ENCODE results near the gene NR1I3.
"Not testable (repeated sequence)": the region's sequence is repeated elsewhere in the genome, so short reads cannot be mapped to it uniquely, and the experiment has no call there.

NR1I3 gene

GRCh38 chr1:161244888-161245287 lies 6.9 kb upstream of the NR1I3 start:
- no peak for FAIRE-seq

- no peak for FAIRE-seq
Measured at GRCh38 chr1:161242313-161242712, 4.3 kb upstream of the NR1I3 start.

- FAIRE-seq = no peak
Measured at GRCh38 chr1:161241682-161242081, 3.7 kb upstream of the NR1I3 start.

GRCh38 chr1:161235957-161236775 lies 1.8 kb downstream of the NR1I3 start:
- no peak for FAIRE-seq

- FAIRE-seq = no peak
Measured at GRCh38 chr1:161233102-161233501, 4.9 kb downstream of the NR1I3 start.

DNA sequence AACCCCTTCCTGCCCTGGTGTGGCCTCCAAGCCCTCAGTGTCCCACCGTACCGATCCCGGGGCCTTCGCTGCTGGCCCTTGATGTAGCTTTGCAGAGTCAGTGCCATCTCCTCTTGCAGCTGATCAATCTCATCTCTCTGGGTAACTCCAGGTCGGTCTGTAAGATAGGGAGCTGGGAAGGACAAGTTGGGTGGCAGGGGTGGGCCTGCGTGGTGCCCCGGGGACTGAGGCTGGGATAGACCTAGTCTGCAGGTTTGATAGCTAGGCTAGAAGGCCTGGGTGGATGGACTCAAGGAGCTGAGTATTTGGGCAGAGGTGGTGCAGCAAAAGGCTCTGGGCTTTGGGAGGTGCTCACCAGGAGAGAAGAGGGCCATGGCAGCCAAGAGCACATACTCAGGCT lies 7.2 kb downstream of the NR1I3 start:
- FAIRE-seq = no peak

DNA sequence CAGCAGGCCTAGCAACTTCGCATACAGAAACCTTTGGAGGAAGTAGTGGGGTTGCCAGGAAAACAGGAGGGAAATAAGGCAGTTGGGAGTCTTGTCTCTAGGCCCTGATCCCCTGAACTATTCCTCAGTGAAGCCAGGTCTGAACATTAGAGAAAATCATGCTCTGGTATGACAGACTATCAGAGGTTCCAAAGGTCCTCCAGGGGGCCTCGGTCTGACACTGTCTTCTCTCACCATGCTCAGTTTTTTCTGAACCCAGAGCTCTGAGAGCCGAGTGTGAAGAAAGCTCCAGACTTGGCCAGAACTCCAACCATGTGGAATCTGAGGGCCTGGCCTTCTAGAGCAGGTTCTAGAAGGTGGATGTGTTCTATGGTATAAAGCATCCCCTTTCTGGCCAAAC lies 8.1 kb downstream of the NR1I3 start:
- no peak for FAIRE-seq

GRCh38 chr1:161228032-161228431 lies 10.0 kb downstream of the NR1I3 start:
- FAIRE-seq = no peak

GRCh38 chr1:161227196-161227871 lies 10.7 kb downstream of the NR1I3 start:
- peak; percentile 37 for FAIRE-seq

GRCh38 chr1:161226759-161227158 lies 11.2 kb downstream of the NR1I3 start:
- no peak for FAIRE-seq

DNA sequence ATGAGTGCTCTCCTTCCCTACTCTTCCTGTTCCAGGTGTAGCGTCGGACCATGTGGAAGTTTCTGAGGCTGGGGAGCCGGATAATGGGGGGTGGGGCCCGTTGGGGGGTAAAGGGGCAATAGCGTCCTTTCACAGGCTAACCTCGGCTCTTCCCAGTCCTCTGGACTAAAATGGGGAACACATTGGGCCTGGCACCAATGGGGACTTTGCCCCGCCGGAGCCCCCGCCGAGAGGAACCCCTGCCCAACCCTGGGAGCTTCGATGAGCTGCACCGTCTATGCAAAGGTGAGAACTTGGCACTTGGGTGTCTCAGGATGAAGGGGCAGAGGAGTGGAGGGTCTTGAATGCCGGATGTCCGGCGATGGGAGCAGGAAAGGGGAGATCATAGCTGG lies 11.7 kb downstream of the NR1I3 start:
- FAIRE-seq = no peak

DNA sequence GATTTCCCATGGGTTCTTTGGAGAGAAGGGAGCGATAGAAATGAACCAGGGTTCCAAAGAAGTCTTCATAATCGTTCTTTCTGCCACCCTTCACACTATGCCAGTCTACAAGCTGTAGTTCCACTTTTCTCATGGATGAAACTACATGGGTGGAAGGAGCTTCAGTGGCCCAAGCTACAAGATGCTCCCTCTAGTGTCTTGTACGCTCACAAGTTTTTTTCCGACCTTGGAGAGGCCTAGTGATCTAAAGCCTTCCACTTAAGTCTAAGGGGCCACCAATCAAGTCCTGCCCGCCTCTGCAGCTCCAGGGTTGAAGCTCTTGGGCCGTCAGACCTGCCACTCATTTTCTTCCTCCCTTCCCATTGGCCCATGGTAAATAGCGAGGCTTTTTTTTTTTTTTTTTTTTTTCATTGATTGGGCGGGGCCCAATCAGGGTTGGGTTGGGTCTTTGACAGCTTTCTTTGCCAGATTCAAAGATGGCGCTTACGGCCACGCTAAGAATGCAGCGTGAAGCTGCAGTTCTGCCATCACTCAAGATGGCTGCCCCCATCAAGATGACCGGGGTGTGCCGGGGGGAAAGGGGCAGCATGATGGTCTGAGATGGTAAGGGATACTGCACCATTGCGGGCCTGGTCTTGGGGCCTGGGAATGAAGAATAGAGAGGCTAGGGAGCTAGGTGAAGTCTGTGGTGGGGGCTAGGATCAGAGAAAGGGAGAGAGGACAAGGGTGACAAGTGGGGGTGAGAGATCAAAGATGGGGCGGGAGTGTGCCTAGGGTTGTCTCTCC lies 12.3 kb downstream of the NR1I3 start, which contains the start of gene TOMM40L:
TOMM40L (plus strand) TSS at position 527 of the 786 bp plus-strand sequence. CDS start 430 bp downstream, outside the sequence.
- FAIRE-seq = peak; percentile 99

DNA sequence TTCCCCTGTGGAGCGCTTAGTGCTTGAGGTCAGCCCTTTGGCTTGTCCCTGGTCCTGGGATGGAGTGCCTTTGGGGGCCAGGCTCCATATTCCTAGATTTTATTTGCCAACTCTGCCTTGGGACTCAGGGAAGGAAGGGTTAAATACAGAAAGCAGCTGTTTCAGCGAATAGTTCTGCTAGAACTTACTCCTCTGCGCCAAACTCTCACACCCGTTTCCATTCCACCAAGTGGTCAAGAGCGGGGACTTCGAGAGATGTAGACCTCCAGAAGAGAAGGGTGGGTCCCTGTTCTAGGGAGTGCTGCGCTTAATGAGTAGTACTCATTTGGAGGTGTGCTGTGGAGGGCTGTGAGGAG lies 12.8 kb downstream of the NR1I3 start:
- FAIRE-seq = no peak

GRCh38 chr1:161224695-161225087 lies 13.3 kb downstream of the NR1I3 start:
- not testable (repeated sequence) for FAIRE-seq

DNA sequence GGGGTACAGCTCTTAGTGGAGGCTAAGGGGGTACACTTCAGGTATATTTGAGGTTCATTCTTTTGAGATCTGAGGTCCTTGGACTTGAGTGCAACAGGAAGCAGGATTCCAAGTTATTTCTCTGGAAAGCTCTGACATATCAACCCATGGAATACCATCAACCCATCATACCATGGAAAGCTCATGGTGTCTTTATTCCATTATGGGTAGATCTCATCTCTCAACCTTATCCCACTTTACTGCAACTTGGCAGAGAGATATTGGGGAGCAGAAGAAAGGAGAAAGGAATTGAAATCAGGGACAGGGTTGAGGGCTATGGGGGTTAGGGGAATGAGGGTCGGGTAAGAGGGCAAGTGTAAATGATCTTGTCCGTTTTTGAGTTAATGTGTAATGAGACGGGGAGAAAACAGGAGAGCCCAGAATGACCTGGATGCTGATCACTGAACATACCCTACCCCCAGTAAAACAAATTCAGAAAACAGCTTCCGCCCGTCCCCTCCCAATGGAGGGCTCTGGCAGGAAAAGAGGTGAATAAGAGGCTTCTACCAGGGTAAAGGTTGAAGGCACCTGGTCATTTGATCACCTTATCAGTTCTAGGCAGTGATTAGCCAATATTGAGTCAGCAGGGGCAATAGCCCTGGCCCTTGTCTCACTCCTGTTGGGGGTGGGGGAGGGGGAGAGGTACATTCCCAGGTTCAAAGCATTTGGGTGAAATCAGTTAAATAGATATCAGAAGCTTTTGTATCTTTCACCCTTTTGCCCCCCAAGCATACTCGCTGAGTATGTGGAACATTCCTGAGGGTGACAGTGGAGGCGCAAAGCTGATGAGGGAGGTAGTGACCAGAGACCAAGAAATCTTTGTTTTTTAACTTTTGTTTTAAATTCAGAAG lies 14.0 kb downstream of the NR1I3 start:
- FAIRE-seq = no peak

- no peak for FAIRE-seq
Measured at GRCh38 chr1:161222175-161223019, 15.6 kb downstream of the NR1I3 start.

DNA sequence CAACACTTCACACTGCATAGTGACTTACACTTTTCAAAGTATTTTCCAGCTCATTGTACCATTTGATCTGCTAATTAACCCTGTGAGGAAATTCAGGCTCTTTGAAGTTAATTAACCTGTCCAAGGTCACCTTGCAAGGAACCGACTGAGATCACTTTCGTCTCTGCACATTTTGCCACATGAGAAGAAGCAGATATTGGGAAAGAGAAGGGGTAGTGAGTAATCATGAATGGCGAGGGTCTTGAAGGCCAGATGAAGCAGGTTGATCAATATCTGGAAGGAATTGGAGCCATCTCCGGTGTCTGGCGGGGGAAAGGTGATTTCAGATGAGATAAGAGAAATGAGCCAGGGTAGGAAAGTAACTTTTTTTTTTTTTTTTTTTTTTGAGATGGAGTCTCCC lies 18.0 kb downstream of the NR1I3 start:
- FAIRE-seq = no peak

DNA sequence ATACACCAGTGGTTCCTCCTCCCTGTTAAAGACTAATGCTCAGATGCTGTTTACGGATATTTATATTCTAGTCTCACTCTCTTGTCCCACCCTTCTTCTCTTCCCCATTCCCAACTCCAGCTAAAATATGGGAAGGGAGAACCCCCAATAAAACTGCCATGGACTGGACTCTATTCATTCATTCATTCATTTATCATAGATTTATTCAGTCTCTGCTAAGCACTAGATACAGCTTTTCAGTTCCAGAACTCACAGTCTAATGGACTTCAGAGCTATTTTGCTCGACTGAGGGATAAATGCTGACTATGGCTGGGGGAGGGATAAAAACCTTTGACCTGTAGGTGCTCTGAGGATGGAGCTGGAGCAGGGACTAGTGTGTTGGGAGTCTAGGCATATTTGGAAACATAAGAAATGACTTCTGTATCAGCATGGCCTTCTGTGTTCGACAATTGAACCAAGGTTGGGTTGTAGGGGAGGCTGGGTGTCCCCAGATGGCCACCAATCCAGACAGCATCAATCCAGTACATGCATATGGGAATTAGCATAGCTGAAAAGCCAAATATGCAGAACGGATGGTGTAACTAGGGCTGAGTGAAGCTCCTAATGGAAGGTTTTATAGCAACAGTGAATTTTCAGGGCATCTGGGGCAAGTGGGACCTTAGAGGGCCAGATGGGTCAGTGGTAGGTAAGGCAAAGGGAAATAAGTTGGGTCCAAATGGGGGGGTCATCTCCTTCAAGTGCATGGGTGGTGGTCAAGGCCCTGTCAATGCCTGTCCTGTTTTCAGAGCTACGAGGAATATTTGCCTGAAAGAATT lies 18.7 kb downstream of the NR1I3 start:
- FAIRE-seq = no peak

- no peak for FAIRE-seq
Measured at GRCh38 chr1:161218301-161219077, 19.5 kb downstream of the NR1I3 start.

DNA sequence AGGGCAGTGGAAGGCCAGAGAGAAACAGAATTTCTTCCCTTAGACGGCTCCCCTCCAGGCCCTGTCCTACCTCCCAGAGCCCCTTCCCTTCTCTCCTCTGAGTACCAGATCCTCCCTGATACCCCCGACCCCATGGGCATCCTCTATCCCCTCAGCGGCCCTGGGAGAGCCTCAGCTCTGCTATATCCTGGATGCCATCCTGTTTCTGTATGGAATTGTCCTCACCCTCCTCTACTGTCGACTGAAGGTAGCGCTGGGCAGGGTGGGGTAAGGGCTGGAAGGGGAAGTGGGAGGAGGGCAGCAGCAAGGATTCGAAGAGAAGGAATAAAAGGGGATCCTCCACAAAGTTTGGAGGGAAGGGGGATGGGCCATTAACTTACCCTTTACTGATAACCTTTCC lies 20.2 kb downstream of the NR1I3 start:
- no peak for FAIRE-seq
